ENCODE measurements around the gene PSPH.
"Not testable (repeated sequence)": the region's sequence is repeated elsewhere in the genome, so short reads cannot be mapped to it uniquely, and the experiment has no call there.

DNA sequence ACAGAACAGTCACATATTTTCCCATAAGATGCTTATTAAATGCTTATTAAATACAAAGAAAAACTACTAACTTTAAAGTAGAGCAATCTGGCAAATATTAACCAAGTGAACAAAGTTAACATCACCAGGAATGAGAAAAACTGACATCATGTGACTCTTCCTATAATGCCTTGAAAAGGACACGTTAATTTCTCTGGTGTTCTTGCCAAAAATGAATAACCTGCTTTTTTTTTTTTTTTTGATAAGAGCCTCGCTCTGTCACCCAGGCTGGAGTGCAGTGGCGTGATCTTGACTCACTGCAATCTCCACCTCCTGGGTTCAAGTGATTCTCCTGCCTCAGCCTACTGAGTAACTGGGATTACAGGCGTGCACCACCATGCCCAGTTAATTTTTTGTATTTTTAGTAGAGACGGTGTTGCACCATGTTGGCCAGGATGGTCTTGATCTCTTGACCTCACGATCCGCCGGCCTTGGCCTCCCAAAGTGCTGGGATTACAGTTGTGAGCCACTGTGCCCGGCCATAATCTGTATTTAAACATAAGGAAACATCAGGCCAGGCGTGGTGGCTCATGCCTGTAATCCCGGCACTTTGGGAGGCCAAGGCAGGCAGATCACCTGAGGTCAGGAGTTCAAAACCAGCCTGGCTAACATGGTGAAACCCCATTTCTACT, 3.7 kb downstream of the PSPH start:
- TF ChIP-seq POLR2A (IDR thresholded peaks at IDR 0.05; ENCODE audit: low read depth, low read length); TAF1 (IDR thresholded peaks at IDR 0.05; ENCODE audit: borderline replicate concordance, low read depth, low read length): not testable (repeated sequence)
